Gastroesophageal sphincter (tissue), 4 donors: Measurements from ENCODE around the gene COL4A5. TPM values are rescaled to one million over a fixed set of nuclear protein-coding genes. Genes with fewer than 3 reads are reported as not detected.

Experiments used
- ATAC-seq: fragments of 150-250 bp; one replicate; pipeline ENCODE4 v1.9.1; 2016; ENCODE audit warnings: mild to moderate bottlenecking, moderate library complexity
- H3K27ac ChIP-seq, 4 donors: fragments of 200-600 bp; sonication (generic) in 3 of 4; 1 replicate in 3 of 4; 2 replicates in 1 of 4; pipeline ENCODE4 v1.5.1; 2016 to 2019
- H3K27me3 ChIP-seq: fragments of 200-600 bp; sonication (generic); one replicate; pipeline ENCODE4 v1.5.1; 2019
- H3K36me3 ChIP-seq, 2 donors: fragments of 200-600 bp; sonication (generic); one replicate each; pipeline ENCODE4 v1.5.1; 2019; ENCODE audit warnings: control low read depth in 1 of 2
- H3K4me1 ChIP-seq, 3 donors: fragments of 200-600 bp; sonication (generic); 1 replicate in 2 of 3; 2 replicates in 1 of 3; pipeline ENCODE4 v1.5.1; 2016 to 2019; ENCODE audit warnings: control low read depth in 2 of 3
- H3K4me3 ChIP-seq, 2 donors: fragments of 200-600 bp; sonication (generic); one replicate each; pipeline ENCODE4 v1.5.1; 2019; ENCODE audit warnings: mild to moderate bottlenecking in 1 of 2, moderate library complexity in 1 of 2
- H3K9me3 ChIP-seq, 3 donors: fragments of 200-600 bp; sonication (generic); one replicate each; pipeline ENCODE4 v1.5.1; 2017 to 2019; ENCODE audit warnings: control low read depth in 2 of 3
- CTCF ChIP-seq, 4 experiments: fragments of 200-600 bp in 2 of 4; fragments of 450-650 bp in 2 of 4; sonication (generic) in 1 of 4; IDR thresholded peaks; one replicate each; pipeline ENCODE4 v1.5.1; 2017 to 2019; ENCODE audit warnings: antibody characterized with exemption in 4 of 4, mild to moderate bottlenecking in 2 of 4, moderate library complexity in 2 of 4
- EP300 ChIP-seq: sonication (generic); formaldehyde crosslinking; IDR thresholded peaks from one replicate; pipeline ENCODE4 v1.6.1; 2017; ENCODE audit warnings: antibody characterized with exemption, mild to moderate bottlenecking
- POLR2A ChIP-seq, 2 donors: fragments of 450-650 bp; IDR thresholded peaks; one replicate each; pipeline ENCODE4 v1.6.1; 2017; ENCODE audit warnings: antibody characterized with exemption in 2 of 2, mild to moderate bottlenecking in 2 of 2, moderate library complexity in 1 of 2
- POLR2AphosphoS5 ChIP-seq: sonication (generic); formaldehyde crosslinking; IDR thresholded peaks from one replicate; pipeline ENCODE4 v1.6.1; 2017; ENCODE audit warnings: antibody characterized with exemption
- WGBS, 2 donors: methylation state at CpG; one replicate each; pipeline ENCODE4 v1.1.5; 2018; ENCODE audit warnings: low coverage in 1 of 2; 5-methylcytosine and 5-hydroxymethylcytosine counted together
- total RNA-seq, 4 donors: library from RNA; depleted of rRNA; stranded (reverse); fragments of >200 nt; gene quantifications; one replicate each; pipeline ENCODE4 v1.1.0, GENCODE V29; 2016

Gene COL4A5
- total RNA-seq, 4 donors from 2014 or later: 163 to 583 (median 317) TPM

- H3K9me3 ChIP-seq: no peaks in the 10 kb centered on the region
- H3K4me1 ChIP-seq: no peaks in the 10 kb centered on the region
- H3K36me3 ChIP-seq: no peaks in the 10 kb centered on the region
- 0% methylated on average over 3 of the region's 16 CpGs; no CpG with 5 or more reads in 1 of the 2 donors for WGBS, 2 donors
- ATAC-seq: peak; percentile 16
- H3K4me3 ChIP-seq: peak within 1 kb of the TSS; percentile 61 to 95
- TF ChIP-seq POLR2AphosphoS5: no peak
- no peak for TF ChIP-seq POLR2A (IDR thresholded peaks at IDR 0.05)
- no peak for TF ChIP-seq EP300
- TF ChIP-seq CTCF (IDR thresholded peaks at IDR 0.05): no peak
- peak within 1 kb of the TSS; percentile 80 to 85 (median 83) for H3K27ac ChIP-seq
- H3K27me3 ChIP-seq: no peaks in the 10 kb centered on the region
Observed at GRCh38 chrX:108438110-108438623, 1.5 kb upstream of the COL4A5 start, which contains the start of gene COL4A6. TSS of gene COL4A6 (minus strand) at chrX:108438422. CDS start at chrX:108438196, 226 bp downstream.

DNA sequence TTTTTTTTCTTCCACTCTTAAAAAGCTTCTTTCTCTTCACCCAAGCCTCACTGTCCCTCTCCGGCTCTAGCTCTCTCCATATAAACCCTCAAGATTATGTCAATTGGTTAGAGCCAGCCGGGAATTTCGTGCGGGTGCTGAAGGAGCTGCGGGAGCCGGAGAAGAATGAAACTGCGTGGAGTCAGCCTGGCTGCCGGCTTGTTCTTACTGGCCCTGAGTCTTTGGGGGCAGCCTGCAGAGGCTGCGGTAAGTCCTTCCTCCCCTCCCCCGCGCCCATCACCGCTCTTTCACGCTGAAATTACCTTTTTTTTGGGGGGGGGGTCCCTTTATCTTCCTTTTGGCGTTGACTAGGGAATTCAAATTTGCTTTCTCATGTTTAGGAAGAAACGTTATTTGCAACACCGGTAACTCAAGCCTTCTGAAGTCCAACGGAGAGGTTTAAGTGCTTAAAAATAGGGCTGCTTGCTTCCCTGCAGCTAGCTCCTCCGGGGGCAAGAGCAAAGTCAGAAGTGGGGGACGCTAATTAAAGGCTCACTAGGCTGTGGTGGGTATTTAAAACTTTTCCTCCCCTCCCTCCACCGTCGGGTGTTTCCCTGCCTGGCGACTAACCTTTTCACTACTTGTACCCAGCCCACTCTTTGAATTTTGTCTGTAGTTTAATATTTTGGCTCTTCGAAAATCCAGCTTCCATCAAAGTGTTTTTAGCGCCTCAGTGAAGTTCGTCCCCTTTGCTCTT lies 491 bp downstream of the COL4A5 start:
- Histone ChIP-seq H3K36me3 (no peaks in the 10 kb centered on the region), H3K27me3 (no peaks in the 10 kb centered on the region), H3K4me1 (no peaks in the 10 kb centered on the region), H3K27ac (peak overlapping the region; percentile 80 to 85 (median 83)), H3K9me3 (no peaks in the 10 kb centered on the region), H3K4me3 (peak overlapping the region; percentile 61 to 95)
- TF ChIP-seq POLR2AphosphoS5 (no peak), CTCF (IDR thresholded peaks at IDR 0.05) (no peak), EP300 (no peak), POLR2A (IDR thresholded peaks at IDR 0.05) (no peak)
- 0 to 19% methylated on average over 7 to 11 of the region's 25 CpGs for WGBS, 2 donors
- ATAC-seq: peak; percentile 41

DNA sequence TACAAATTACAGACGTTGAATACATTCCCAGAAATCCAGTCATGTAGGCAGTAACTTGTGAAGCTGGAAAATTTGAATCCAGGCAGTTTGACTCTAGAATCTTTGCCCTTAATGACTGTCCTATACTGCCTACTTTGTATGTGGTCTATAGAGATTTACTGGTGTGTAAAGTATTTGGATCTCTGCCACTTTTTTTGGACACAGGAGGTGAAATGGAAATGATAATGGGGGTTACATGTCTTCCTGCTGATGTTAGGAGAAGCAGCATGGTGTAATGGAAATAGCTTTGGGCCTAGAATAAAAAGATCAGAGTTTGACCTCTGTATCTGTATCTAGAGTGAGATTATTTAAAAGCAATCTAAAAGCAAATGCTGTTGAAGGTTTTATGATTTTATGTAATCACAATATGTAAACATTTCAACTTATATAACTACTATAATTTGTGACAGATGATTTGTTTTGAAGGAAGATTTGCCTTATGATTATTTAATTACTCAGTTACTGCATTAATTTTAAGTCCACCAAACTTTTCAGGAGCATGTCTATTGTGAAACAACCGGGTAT lies 3.3 kb downstream of the COL4A5 start:
- 11 to 34% methylated on average over 2 of the region's 2 CpGs for WGBS, 2 donors
- no peaks in the 10 kb centered on the region for H3K4me1 ChIP-seq
- ATAC-seq: no peak
- H3K4me3 ChIP-seq: peak overlapping the region; percentile 61 to 95
- no peaks in the 10 kb centered on the region for H3K36me3 ChIP-seq
- TF ChIP-seq POLR2A (IDR thresholded peaks at IDR 0.05): no peak
- H3K27me3 ChIP-seq: no peaks in the 10 kb centered on the region
- peak overlapping the region; percentile 23 to 83 (median 63) for H3K27ac ChIP-seq
- no peaks in the 10 kb centered on the region for H3K9me3 ChIP-seq

GRCh38 chrX:108447303-108447702 lies 7.7 kb downstream of the COL4A5 start:
- peak overlapping the region in 1 of 4 donors; percentile 45 for H3K27ac ChIP-seq
- TF ChIP-seq EP300 (no peak), POLR2AphosphoS5 (no peak), POLR2A (IDR thresholded peaks at IDR 0.05) (no peak), CTCF (IDR thresholded peaks at IDR 0.05) (no peak)
- WGBS, 2 donors: 23 to 58% methylated on average over 2 of the region's 2 CpGs
- H3K4me1 ChIP-seq: no peaks in the 10 kb centered on the region
- H3K27me3 ChIP-seq: no peaks in the 10 kb centered on the region
- H3K4me3 ChIP-seq: peak overlapping the region in 1 of 2 donors; percentile 7
- no peaks in the 10 kb centered on the region for H3K9me3 ChIP-seq
- no peaks in the 10 kb centered on the region for H3K36me3 ChIP-seq
- ATAC-seq: no peak

GRCh38 chrX:108453841-108454240 lies 14.2 kb downstream of the COL4A5 start:
- TF ChIP-seq CTCF (IDR thresholded peaks at IDR 0.05): no peak
- H3K27ac ChIP-seq: peak overlapping the region in 1 of 4 donors; percentile 14
- no peaks in the 10 kb centered on the region for H3K9me3 ChIP-seq
- no peaks in the 10 kb centered on the region for H3K27me3 ChIP-seq
- H3K4me3 ChIP-seq: no peak overlapping the region
- 44 to 76% methylated on average over 3 of the region's 3 CpGs for WGBS, 2 donors
- no peak for ATAC-seq
- H3K4me1 ChIP-seq: no peaks in the 10 kb centered on the region
- no peaks in the 10 kb centered on the region for H3K36me3 ChIP-seq
